CMK (cell line): ENCODE data around the gene RPS27L.

ENCODE experiments used
- DNase-seq: peaks from one replicate; pipeline ENCODE4 v3.0.0-alpha.2; 2010; ENCODE audit warnings: low read depth

RPS27L gene

DNA sequence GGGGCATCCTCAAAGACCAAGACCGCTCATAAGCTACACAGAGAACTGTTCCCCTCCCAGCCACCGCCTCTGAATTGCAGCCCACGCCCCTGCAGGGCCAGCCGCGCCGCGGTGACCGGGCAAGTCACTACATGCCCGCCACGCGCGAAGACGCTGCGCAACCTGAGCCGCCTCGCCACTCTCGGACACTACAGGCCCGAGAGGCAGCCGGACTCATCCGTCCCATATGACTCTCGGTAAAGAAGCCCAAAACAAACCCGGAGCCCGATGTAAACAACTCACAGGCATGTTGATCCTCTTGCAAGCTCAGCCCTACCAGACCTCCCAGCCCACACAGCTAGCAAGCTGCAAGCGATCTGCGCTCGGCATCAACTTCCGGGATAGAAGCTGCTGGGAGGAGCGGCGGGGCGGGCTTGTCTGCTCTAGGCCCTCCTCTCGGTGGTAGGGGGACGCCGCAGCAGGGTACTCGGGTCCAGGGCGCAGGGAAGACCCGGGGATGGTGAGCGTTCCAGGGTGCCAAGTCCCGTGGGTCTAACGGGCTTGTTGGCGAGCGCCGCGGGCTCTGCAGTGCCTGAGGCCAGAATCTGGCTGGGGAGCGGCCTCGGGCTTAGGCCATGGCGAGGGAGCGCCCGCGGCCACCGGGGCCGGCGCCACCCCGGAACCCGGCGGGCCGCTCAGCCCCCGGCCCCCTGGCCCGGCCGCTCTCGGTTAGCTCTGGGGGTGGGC, at the start of gene RPS27L:
Gene RPS27L, minus strand, starts transcription at position 360 of the 726 bp plus-strand sequence. Its CDS starts 72 bp downstream, at position 288.
- peak; percentile 69 for DNase-seq

DNA sequence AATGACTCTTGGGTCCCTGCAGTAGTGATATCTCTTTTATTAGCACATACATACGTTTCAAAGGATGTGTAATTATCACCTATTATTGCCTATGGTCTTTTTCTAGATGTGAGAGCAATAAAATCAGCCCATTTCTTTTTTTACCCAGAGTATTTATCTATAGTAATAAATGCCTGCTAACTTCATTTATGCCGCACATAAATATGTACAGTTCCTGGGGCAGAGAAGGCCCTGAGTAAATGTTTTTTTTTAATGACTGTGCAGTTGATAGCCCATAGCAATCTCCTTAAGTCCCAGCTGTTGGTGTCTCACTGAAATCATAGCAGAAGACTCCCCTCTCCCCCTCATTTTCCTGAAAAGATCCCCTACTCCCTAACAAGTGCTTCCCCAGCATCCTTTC, 48.8 kb upstream of the RPS27L start:
- no peak for DNase-seq

DNA sequence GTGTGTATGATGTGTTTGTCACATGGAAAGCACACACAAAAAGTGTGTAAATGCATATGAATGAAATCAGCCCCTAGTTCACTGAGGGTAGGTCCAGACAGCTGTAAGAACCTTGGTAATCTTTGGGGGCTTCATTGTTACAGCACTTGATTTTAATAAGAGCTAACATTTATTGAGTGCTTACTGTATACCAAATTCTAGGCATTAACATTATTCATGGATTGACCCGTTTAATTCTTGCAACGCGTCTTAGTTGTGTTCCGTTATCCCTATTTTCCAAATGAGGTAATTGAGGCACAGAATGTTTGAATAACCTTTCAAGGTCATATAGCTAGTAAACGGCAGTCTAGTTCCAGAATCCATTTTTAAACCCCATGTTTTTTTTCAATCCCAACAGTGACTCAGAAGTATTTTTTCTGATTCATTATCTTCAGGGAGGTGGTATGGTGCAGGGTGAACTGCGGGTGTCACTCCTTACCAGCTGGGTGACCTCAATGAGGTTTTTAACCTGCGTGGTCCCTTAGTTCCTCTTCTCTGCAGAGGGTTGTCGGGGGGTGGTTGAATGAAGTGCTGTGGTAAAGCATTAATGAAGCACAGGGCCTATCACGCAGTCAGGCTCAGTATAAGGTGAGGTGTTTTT, 46.3 kb upstream of the RPS27L start:
- DNase-seq, result no peak

DNA sequence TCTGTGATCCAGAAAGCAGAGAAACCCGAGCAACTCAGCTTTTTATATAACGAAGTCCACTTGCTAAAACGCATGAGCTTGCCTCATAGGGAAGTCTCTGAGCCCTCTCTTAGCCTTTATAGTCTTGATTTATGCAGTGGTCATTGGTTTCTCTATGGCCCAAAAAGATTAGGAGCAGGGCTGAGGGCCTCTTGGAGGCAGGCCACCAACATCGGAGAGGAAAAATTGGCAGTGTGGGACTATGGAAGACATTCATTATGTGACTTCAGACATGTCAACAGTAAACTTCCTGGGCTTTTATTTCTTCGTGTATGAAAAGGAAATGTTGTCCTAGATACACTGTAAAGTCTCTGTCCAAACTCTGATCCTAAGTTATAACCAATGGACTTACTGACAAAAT, 45.6 kb upstream of the RPS27L start:
- DNase-seq, result no peak

DNA sequence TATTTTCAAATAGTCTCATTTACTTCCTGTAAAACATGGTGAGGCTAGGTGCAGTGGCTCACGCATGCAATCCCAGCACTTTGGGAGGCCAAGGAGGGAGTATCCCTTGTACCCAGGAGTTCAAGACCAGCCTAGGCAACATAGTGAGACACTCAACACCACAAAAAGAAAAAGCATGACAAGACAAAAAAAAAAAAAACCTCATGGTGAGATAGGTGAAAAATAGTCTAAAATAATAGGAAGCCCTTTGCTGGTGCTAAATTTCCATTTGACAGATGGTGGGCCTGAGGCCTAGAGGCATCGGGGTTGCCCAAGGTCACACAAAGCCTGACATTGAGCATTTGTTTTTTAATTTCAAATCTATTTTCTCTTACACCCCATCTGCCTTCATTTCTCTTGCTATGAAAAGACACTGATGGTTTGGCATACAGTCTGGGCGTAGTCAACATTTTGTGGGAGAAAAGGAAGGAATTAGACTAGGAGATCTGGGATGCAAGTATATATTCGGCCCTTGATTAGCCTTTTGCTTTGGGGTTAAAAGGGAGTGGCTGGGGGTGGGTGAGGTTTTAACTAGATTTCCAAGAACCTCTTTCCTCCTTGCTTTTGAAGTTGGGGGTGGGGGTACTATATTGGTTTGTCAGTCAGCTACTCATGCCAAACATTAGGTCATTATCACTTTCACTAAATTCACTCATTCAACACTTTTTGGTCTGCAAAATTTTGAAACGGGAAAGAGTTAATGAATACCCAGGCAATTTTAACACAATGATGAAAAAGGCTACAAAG, 43.4 kb upstream of the RPS27L start:
- DNase-seq, result no peak

DNA sequence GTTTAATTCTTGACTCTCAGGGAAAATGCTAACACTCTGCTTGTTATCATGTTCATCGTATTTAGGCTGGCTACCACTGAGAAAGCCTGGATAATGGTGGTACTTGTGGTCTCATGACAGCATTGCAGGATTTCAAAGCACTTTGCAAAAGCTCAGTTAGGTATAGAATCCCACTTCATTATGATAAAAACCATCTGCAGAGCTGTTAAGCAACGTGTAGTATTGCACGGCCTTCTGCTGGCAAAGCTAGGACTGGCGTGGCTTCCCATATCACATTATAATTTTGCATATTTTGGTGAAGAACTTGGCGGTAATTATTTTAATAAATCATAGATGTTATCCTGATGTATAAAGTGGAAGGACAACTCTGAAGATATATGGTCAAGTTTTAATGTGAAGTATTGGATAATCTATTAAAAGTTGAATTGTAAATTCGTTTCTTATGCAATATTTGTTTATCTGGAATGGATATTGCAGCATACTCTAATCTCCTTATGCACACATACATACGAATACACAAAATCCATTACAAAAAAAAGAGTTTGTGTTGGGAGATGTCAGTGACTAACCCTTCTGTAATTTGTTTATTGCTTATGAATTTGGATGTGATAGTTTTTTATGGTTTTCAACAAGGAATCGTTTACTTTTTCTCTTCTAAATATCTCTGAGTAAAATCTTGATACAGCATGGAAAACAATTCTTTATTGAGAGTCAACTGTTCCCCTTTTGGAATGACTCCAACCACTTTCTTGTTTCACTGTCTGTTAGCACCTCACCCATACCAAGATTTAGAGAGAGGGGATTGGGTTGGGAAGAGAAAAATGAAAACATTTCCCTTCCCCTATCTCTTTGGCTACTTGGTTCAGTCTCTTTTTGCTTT, 41.3 kb upstream of the RPS27L start:
- DNase-seq, result no peak

DNA sequence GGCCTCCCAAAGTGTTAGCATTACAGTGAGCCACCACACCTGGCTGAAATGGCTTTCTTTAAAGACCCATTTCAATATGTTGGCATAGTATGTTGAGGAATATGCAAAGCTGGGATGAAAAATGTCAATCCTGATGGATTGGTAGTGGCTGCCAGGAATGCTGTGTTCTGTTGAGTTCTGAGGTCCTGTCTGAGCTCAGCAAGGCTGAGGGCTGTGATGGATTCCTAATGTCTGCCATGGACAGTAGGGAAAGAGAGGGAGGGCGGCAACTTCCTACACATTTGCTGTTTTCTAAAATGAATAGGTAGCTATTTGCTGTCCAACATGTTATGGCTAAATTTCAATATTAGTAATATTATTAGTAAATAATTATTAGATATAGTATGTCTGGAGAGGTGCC, 40.3 kb upstream of the RPS27L start:
- DNase-seq, result no peak

DNA sequence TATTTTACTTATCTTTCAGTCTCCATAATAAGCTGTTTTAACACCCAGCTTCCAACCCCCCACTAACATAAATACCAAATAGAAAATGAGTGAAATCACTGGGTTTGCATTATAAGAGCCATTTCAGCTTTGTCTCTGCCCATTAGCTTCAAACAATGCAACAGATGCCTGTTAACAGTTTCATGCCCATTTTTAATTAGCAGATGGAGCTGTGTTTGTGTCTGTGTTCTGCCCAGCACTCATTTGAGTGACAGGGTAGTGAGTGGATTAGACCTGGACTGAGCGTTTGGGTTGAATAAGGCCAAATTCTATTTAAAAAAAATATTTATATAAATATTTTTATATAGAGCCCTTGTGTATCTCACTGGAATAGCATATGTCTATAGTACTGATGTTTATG, 39.6 kb upstream of the RPS27L start:
- DNase-seq, result no peak

DNA sequence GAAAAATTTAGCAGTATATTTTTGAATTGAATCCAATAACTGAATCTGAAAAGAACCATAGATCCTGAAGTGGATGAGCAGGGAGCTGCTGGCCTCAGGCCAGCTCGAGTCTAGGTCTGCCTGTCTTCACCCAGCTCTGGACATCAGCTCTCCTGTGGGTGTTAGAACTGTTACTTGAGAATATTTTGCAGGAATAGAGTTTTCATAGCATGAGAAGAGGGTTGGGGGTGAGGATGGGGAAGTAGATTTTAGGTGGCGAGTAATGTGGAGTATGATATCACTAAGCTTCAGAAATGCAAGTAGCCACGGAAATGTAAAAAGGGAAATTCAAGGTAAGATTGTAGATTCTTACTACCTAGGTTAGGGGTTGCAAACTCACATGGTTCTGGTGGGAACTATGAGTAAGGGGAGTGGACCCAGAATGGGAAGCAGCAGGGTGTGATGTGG, 38.3 kb upstream of the RPS27L start:
- no peak for DNase-seq

DNA sequence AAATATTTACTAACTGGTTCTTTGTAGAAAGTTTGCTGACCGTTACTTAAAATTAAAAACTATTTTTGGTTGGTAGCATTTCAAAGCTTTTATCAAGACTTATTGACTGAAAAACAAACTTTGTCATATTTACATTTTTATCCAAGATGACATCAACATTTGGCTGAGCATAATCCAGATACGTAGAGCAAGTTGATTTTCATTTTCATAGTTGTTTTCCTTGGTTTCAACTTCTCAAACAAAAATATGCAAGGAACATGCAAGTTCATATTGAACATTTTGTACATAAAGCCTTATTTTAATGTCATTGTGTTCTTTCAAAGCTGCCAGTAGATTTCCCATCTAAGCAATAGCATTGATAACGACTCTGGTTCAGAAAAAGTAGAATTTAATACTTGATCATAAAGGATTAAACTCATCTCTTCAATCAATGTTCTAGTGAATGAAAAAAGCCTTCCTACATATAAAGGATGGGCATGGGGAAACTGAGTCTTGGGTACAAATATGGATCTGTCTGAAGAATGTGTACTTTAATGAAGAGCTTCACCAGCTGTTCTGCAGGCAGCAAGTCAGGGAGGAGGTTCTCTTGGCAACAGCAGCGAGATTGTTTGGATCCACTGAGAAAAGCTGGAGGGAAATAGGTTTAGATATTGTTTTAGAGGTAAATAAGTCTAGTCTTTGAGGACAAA, 37.7 kb upstream of the RPS27L start:
- DNase-seq, result no peak

DNA sequence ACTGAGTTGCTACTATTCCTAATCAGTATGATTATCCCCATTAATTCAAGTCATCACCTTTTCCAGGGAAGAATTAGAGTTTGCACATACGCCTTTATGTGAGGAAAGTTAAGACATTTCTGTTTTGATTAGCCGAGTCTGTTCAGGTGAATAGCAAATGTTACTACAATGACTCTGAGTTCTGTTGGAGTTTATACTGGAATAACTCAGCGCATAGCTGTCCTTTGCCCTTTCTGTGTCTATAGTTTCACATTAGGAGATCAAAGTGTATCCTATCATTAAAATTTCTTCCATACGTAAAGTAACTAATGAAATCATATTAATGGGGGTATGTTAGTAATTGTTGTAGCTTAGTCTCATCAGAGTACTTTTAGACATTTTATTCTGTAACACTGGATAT, 37.0 kb upstream of the RPS27L start:
- DNase-seq, result no peak

DNA sequence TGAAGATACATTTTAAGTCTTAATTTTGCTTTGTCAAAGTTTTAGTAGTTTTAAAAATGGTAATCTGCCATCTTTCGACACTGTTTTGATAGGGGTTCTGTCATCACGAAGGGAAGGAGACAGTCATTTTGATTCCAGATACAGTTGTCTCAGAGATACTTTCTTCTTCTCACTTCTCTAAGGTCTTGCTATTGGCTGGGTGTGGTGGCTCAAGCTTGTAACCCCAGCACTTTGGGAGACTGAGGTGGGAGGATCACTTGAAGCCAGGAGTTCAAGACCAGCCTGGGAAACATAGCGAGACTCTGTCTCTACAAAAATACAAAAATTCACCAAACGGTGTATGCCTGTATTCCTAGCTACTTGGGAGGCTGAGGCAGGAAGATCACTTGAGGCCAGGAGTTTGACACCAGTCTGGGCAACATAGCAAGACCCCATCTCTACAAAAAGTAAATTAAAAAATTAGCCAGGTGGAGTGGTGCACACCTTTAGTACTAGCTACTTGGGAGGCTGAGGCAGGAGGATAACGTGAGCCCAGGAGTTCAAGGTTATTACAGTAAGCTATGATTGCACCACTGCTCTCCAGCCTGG, 35.4 kb upstream of the RPS27L start:
- no peak for DNase-seq

DNA sequence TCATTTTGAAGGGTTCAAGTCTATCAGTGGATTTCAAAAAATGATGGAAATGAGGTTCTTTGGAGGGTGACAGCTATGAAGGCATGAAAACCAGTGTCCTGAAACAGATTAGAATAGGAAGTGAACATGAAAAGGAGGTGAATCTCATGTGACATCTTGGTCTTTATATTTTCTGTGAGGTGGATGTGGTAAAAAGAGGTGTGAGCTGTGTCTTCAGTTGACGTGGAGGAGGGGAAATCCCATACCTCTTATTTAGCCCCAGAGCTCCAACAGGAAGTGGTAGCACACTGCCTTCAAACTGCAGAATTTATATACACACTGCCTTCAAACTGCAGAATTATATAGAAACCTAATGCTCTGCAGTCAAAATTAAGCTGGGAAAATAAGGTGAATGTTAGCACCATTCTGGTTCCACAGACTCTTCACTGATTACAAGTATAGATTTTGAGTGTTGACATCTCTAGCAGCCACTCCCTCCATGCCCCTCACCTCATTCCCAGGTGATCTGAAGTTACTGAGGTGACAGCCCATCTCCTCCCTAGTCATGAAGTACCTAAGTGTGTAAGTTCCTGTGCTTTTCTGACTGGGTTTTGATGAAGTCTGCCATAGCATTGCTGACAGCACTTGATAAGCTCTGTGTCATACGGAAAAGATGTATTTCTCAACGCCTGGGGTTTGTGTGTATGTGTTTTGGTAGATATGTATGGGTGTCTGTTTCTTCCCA, 34.8 kb upstream of the RPS27L start:
- DNase-seq, result no peak

DNA sequence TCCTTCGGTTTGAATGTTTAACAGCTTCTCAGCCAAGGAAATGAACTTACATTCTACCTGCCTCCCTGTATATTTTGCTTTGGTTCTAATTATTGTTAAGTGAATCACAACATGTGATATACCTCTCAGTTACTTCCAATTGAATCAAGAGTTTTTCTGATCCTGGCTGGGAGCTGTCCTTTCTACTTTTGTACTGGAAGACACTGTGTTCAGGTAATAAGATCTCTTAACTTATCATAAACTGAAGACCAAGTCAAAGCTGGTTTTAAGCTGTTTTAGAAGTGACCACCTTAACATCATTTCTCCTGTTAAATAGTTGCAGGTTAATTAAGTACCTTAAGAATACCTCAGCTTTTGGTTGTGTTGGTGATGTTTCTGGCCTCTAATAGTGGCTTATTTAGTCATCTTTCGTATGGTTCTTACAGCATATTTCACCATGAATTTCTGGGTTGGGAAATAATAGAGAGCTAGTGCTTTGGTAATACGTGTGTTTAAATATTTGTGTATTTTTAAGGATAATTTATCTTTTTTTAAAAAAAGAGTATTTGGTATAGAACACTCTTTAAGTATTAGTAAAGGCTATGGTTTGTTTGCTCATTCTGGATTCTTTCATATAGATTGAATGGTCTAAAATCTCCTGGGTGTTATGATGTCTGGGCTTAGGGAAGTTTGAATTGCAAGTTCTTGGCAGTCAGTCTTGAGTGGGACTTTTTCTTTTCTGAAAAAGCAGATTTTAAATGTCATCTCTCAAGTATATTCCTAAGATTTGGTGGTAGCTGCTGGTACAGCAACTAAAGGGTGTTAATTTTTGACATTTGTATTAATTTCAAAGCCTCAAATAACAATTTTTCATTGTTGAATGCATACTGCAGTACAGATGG, 33.7 kb upstream of the RPS27L start:
- DNase-seq, result no peak

DNA sequence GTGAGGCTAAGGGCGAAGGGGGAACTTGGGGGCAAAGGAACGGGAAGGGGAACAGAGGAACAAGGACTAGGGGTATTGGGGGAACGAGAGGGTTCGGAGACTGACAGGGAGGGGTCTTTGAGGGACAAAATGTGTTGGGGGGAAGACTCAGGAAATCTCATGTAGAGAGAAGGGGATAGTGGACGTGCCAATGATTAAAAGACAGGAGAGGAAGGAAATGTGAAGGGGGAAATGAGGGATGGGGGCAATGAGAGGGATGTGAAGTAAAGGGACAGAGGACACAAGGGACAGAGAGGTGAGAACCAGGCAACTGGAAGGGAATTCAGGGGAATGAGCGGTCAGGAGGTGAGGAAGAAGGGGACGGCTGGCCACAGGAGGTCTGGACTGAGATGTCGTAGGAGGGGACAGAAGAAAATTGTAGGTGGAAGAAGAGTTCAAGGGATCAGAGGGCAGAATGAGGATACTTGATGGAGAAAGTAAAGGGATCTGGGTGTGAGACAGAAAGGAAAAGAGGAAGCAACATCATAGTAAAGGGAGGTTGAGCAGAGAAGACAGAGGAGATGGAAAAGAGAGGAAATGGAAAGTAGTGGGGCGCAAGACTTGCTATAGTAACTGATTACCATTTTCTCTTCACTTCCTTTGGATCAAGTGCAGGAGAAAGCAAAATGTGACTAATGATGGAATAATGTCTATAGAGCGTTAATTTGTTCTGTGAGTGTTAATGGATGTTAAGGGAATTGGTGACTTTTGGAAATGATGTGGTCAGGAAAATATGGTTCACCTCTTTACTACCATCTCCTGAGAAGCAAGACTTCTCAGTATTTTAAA, 32.9 kb upstream of the RPS27L start:
- DNase-seq, result no peak

DNA sequence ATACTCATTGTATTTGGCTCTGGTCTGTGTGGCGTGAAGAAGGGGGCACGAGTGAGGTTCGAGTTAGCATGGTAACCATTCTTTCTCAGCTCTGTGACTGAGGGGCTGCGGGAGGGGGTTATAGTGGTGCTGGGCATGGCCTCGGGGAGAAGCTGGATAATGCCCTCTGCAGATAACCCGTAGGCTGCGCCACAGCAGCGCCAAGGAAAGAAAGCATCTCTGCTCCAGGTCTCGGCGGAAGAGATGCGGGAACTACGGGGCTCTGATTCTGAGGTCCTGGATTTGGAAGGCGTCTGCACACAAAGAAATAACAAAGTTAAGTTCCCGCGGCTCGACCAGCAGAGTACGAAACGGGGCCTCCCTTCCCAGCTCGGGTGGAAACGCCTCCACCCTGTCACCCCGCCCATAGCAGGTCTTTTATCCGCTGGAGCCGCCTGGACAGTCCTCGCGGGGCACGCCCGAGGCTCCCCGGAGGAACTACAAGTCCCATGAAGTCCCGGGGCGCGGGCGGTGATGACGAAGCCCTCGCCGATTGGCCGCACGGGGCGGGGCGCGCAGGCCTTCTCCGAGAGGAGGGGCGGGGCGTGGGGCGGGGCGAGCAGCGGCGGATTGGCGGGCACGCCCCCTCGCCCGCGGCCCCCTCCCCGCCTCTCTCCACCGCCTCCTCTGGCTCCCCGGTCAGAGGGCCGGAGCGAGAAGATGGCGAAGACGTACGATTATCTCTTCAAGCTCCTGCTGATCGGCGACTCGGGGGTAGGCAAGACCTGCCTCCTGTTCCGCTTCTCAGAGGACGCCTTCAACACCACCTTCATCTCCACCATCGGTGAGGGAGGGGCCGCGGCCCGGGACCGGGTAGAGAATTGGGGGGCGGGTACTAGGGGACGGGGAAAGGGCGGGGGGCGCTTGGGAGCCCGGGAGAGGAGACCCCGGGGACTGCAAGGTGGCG, 31.9 kb upstream of the RPS27L start, which contains the start of gene RAB8B:
Gene RAB8B, plus strand, starts transcription at position 681 of the 946 bp plus-strand sequence. Its CDS starts 19 bp downstream, at position 700.
- DNase-seq, result peak; percentile 81
